ENCODE measurements around the gene RNF31. TPM values are rescaled to one million over a fixed set of nuclear protein-coding genes. Genes with fewer than 3 reads are reported as not detected.

RNF31 gene
- total RNA-seq, 2 experiments from 2014 or later, result 46.0 to 57.8 TPM

- intact Hi-C loops (cut with DNase I, micrococcal nuclease), result loop anchor here in 1 of 2 experiments (2.0 to 5.0 kb wide), 2 partner anchors 22 to 152 kb away; no protein-coding TSS in a partner anchor
- CTCF ChIA-PET, result no interaction called here
- H3K4me3 Mint-ChIP-seq, result peak overlapping the region; percentile 95
- POLR2A ChIA-PET, result interaction anchor here (0.9 to 2.6 kb wide), 7 partner anchors 18 to 56 kb away, joined by 3 to 11 read pairs (median 5); partner anchors contain the start of genes DCAF11, EMC9, IPO4 and NRL
- no peaks in the 10 kb centered on the region for H3K27me3 Mint-ChIP-seq
- peak overlapping the region; percentile 98 for H3K27ac Mint-ChIP-seq
- no peaks in the 10 kb centered on the region for H3K27me3 ChIP-seq (ENCODE audit: control insufficient read depth in 1 of 2, insufficient read depth in 2 of 2, low read length in 2 of 2)
- H3K36me3 ChIP-seq (ENCODE audit: insufficient read depth, low read length), result peaks cover 73% of the 10 kb centered on the region
- H3K9me3 ChIP-seq (ENCODE audit: control insufficient read depth in 1 of 2, insufficient read depth in 1 of 2, low read length in 2 of 2), result no peaks in the 10 kb centered on the region
- H3K4me1 ChIP-seq (ENCODE audit: insufficient read depth, low read length), result peaks cover 52% of the 10 kb centered on the region
- H3K4me3 ChIP-seq (ENCODE audit: low read length), result no peak overlapping the region
- H3K36me3 Mint-ChIP-seq (ENCODE audit: low read depth), result peaks cover 89% of the 10 kb centered on the region
- H3K9me3 Mint-ChIP-seq, result no peaks in the 10 kb centered on the region
- H3K4me1 Mint-ChIP-seq (ENCODE audit: low read depth), result peaks cover 70% of the 10 kb centered on the region
- DNase-seq, result no peak
- no peak for TF ChIP-seq CTCF (IDR thresholded peaks at IDR 0.05)
- ATAC-seq (ENCODE audit: poor library complexity), result no peak
- H3K27ac ChIP-seq (ENCODE audit: low read depth in 1 of 2, low read length in 2 of 2), result no peak overlapping the region
Observed at GRCh38 chr14:24164518-24164991, 17.3 kb downstream of the RNF31 start.

- intact Hi-C loops (cut with DNase I, micrococcal nuclease), result loop anchor here in 1 of 2 experiments (2.0 kb wide), 1 partner anchor 21 kb away; no protein-coding TSS in a partner anchor
- Mint-ChIP-seq H3K27ac (peak overlapping the region; percentile 76), H3K9me3 (no peaks in the 10 kb centered on the region), H3K4me1 (ENCODE audit: low read depth) (peaks cover 64% of the 10 kb centered on the region), H3K36me3 (ENCODE audit: low read depth) (peaks cover 80% of the 10 kb centered on the region), H3K4me3 (peak overlapping the region; percentile 95), H3K27me3 (no peaks in the 10 kb centered on the region)
- no peak for ATAC-seq (ENCODE audit: poor library complexity)
- DNase-seq, result no peak
- H3K9me3 ChIP-seq (ENCODE audit: control insufficient read depth in 1 of 2, insufficient read depth in 1 of 2, low read length in 2 of 2), result no peaks in the 10 kb centered on the region
- H3K27me3 ChIP-seq (ENCODE audit: control insufficient read depth in 1 of 2, insufficient read depth in 2 of 2, low read length in 2 of 2), result no peaks in the 10 kb centered on the region
- ChIA-PET POLR2A (interaction anchor here (0.8 to 2.6 kb wide), 6 partner anchors 19 to 51 kb away, joined by 3 to 11 read pairs (median 5); partner anchors contain the start of genes DCAF11, EMC9, IPO4 and NRL), CTCF (no interaction called here)
- H3K4me1 ChIP-seq (ENCODE audit: insufficient read depth, low read length), result peaks cover 45% of the 10 kb centered on the region
- H3K27ac ChIP-seq (ENCODE audit: low read depth in 1 of 2, low read length in 2 of 2), result no peak overlapping the region
- H3K36me3 ChIP-seq (ENCODE audit: insufficient read depth, low read length), result peaks cover 65% of the 10 kb centered on the region
- TF ChIP-seq CTCF (IDR thresholded peaks at IDR 0.05), result no peak
- no peak overlapping the region for H3K4me3 ChIP-seq (ENCODE audit: low read length)
Observed at GRCh38 chr14:24165785-24166184, 18.5 kb downstream of the RNF31 start.

- Histone ChIP-seq H3K4me1 (ENCODE audit: insufficient read depth, low read length) (peaks cover 52% of the 10 kb centered on the region), H3K27ac (ENCODE audit: low read depth in 1 of 2, low read length in 2 of 2) (no peak overlapping the region), H3K36me3 (ENCODE audit: insufficient read depth, low read length) (peaks cover 63% of the 10 kb centered on the region), H3K4me3 (ENCODE audit: low read length) (no peak overlapping the region), H3K9me3 (ENCODE audit: control insufficient read depth in 1 of 2, insufficient read depth in 1 of 2, low read length in 2 of 2) (no peaks in the 10 kb centered on the region), H3K27me3 (ENCODE audit: control insufficient read depth in 1 of 2, insufficient read depth in 2 of 2, low read length in 2 of 2) (no peaks in the 10 kb centered on the region)
- H3K4me1 Mint-ChIP-seq (ENCODE audit: low read depth), result peaks cover 52% of the 10 kb centered on the region
- peak overlapping the region; percentile 76 for H3K27ac Mint-ChIP-seq
- TF ChIP-seq CTCF (IDR thresholded peaks at IDR 0.05), result no peak
- ChIA-PET CTCF (no interaction called here), POLR2A (no interaction called here)
- no peak for DNase-seq
- H3K36me3 Mint-ChIP-seq (ENCODE audit: low read depth), result peaks cover 69% of the 10 kb centered on the region
- no peaks in the 10 kb centered on the region for H3K9me3 Mint-ChIP-seq
- intact Hi-C loops (cut with DNase I, micrococcal nuclease), result no loop called here
- no peak for ATAC-seq (ENCODE audit: poor library complexity)
- no peaks in the 10 kb centered on the region for H3K27me3 Mint-ChIP-seq
- H3K4me3 Mint-ChIP-seq, result no peak overlapping the region
Observed at GRCh38 chr14:24167469-24168114, 20.3 kb downstream of the RNF31 start.
